GM19328 (cell line): ENCODE results near the gene ADGRA3.

Experiments used
- ATAC-seq: cut with Tn5 transposase; IDR thresholded peaks from one replicate; pipeline ENCODE4 v1.9.1; 2021; ENCODE audit warnings: mild to moderate bottlenecking, moderate library complexity; ENCODE audit not compliant: unreplicated experiment

Gene ADGRA3

DNA sequence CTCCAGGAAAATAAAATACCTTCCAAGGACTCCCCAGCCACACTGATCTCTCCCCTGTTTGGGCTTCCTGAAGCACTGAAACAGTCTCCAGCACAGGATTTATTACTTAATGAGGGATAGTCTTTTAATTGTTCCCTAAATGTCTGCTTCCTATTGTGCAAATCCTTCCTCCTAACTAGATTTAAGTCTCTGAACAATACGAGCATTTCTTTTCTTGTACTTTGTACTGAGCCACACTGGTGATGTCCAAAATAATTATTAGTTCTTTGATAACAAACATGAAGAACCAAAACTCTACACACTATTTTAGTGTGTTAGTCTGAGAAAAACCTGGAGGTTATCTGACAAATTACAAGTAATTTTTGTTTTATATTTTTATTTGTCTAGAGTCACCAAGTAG lies 5.1 kb downstream of the ADGRA3 start:
- no peak for ATAC-seq

DNA sequence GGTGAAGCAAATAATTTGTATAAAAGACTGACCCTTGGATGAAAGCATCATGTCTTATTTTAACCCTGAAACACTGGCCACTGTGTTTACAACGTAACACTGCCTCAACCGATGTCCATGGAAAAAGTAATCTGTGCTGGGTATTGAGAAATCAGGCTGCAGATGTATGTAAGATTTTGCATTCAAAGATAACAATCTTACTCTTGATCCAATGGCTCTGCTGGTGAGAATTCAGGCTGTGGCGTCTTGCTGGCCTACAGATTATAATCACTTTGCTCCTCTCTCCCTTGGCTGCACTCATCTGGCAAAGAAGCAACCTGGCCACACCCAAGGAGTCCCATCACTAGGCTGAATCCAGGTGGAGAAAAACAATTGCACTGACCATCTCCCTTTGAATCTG lies 7.5 kb downstream of the ADGRA3 start:
- ATAC-seq: no peak

DNA sequence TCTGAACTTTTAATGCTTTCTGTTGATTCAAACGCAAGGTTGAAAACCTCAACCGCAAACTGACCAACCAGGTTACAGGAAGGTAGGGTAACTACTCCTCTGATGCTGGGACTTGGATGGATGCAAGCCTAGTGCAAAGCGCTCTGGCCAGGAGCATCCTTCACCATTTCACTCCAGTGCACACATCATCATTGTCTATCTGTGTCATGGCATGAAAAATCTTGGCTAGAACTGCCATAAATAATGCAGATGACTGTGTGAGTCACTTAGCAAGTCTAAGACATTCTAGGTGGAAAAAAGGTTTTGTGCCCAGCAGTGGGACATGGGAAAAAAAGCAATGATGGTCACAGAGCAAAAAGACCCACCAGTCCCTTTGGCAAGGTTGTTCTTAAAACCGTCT lies 10.9 kb downstream of the ADGRA3 start:
- ATAC-seq: no peak

DNA sequence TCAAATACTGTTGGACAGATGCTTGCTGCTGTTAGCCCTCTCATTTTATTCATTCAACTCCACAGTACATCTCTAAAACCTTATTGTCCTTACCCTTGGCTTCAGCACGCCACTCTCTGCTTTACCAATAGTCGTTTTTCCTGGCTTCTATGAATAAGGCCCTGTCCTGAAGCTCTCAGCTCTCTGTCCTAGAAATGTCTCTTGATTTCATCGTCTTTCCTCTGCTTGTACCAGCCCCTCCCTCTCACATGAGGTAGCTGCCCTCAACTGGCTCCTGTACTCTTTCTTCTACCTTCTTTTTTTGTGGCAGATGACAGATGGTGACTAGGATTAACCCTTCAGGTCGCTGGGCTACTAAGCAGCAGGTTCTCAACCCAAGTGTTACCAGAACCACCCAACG lies 11.4 kb downstream of the ADGRA3 start:
- ATAC-seq: no peak

GRCh38 chr4:22502895-22503814 lies 12.7 kb downstream of the ADGRA3 start:
- no peak for ATAC-seq

- no peak for ATAC-seq
Measured at GRCh38 chr4:22501715-22502095, 14.2 kb downstream of the ADGRA3 start.

DNA sequence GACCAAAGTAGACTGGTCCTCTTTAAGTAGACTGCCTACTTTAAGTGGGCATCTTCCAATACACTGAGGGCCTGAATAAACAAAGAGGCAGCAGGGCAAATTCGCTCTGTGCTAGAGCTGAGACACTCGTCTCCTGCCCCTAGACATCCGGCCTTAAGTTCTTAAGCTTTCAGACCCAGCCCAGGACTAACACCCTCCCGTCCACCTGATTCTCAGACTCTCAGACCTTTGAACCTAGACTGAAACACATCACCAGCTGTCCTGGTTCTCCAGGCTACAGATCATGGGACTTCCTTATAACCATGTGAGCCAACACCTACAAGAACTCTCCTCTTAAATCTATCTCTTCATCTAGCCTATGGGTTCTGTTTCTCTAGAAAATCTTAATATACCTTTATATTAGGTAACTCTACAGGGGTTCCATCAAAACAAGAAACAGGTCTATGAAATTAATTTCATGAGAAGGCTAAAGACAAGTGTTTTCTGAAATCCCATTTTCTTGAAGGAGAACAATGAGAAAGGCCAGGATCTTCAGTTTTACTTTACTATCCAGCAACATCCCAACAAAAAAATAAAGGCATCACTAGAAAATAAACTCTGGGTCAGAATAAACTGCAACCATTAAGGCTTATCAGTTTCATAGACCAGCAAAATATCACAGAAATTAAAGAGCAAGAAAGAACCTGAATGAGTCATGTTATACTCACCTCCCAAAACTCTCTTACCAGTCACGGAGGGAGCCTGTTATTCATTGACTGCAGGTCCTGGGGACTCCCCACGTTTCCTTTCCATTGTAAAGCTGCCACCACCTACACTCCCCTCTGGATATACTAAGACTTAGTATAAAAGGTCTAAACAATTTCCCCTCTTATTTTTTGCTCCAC lies 14.8 kb downstream of the ADGRA3 start:
- ATAC-seq: no peak

DNA sequence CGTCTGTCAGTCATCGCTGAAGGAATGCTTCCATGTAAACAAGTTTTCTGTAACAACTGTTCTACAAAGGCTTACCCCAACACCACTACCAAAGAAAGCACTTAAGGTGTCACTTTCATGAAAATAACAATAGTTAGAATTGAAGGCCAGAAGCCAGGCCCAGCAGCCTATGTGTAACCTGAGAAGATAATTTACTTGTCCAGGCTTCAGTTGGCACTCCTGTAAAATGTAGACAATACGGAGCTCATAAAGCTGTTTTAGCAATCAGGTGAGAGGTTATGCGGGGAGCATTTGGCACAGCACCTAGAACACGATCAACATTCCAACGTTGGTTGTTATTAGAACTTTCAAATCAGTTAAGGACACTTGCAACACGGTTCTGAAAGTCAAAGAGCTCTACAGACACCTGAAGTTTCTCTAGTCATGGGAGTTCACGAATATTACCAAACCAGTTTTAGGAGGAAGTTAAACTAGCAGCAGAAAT lies 15.7 kb downstream of the ADGRA3 start:
- no peak for ATAC-seq

GRCh38 chr4:22498866-22499265 lies 17.0 kb downstream of the ADGRA3 start:
- no peak for ATAC-seq

DNA sequence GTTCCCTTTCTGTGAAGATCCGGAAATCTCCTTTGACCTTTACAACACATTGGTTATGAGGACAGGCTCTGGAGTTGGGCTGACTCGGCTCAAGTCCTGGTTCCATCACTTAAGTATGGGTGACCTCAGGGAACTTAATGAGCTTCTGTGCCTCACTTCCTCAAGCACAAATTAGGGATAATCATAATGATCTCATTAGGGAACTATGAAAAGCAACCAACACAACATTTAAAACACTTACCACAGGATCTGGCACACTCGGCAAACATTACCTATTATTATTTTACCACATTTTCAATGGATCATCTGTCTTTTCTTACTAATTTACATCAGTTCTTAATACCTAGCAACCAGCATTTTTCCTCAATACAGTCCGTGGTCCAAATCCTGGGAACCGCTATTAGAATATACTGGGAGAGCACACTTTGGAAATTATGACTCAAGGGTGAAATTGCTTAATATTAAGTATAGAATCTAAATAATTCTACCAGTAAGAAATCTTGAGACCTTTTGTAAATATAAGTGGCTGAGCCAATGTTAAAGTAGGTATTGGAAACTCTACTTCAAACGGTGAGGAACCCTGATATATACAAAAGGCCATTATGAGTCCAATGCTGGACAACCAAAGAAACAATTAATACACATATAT lies 19.6 kb downstream of the ADGRA3 start:
- no peak for ATAC-seq

DNA sequence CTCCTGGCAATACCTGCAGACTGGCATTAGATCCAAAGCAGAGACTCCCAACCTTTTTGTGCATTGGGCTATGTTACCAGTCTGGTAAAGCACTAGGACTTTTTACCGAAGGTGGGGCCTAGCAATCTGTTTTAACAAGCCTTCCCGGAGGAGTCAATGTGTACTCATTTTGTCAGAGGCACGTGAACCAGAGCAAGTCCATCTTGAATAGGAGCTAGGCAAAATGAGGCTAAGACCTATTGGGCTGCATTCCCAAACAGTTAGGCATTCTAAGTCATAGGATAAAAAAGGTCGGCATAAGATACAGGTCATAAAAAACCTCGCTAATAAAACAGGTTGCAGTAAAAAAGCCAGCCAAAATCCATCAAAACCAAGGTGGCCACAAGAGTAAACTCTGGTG lies 22.3 kb downstream of the ADGRA3 start:
- ATAC-seq: no peak

GRCh38 chr4:22492987-22493386 lies 22.9 kb downstream of the ADGRA3 start:
- ATAC-seq: no peak

DNA sequence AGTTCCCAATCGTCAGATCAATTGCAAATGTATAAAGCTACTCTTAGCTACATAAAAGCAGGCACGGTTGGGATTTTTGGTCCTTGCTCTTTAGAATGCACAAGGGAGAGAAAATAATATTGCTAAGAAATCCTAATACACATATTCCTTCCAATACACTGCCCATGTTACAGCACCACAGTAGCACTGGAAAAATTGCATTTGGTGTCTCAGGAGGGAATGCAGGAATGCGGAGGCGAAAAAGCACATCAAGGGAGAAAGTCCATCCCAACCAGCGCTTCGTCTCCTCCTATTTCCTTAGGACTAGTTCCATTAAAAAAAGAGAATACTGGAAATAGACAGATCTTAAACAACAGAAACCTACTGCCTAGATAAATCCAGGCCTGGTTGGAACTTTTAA lies 23.9 kb downstream of the ADGRA3 start:
- ATAC-seq: no peak

- ATAC-seq: no peak
Measured at GRCh38 chr4:22490718-22491315, 25.0 kb downstream of the ADGRA3 start.

GRCh38 chr4:22488106-22488505 lies 27.8 kb downstream of the ADGRA3 start:
- no peak for ATAC-seq

GRCh38 chr4:22487328-22487727 lies 28.5 kb downstream of the ADGRA3 start:
- no peak for ATAC-seq

DNA sequence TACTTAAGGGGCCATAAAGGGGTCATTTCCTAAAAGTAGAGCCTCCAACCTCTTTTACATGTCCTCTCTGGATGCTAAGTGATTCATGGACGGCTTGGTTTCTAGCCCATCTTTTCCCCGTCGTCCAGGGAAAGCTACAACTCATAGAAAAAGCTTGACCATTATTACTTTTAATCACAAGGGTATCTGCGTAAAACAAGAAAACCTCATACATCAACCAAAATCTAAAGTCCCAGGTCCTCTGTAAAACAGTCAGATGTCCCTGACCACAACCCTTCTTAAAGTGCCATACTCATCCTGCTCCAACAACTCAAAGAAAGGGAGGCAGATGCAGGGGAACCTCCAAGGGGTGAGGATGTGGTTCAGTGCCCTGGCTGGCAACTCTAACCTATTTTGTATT lies 29.6 kb downstream of the ADGRA3 start:
- ATAC-seq: no peak

- no peak for ATAC-seq
Measured at GRCh38 chr4:22485737-22486136, 30.1 kb downstream of the ADGRA3 start.

- no peak for ATAC-seq
Measured at GRCh38 chr4:22483551-22483981, 32.3 kb downstream of the ADGRA3 start.

DNA sequence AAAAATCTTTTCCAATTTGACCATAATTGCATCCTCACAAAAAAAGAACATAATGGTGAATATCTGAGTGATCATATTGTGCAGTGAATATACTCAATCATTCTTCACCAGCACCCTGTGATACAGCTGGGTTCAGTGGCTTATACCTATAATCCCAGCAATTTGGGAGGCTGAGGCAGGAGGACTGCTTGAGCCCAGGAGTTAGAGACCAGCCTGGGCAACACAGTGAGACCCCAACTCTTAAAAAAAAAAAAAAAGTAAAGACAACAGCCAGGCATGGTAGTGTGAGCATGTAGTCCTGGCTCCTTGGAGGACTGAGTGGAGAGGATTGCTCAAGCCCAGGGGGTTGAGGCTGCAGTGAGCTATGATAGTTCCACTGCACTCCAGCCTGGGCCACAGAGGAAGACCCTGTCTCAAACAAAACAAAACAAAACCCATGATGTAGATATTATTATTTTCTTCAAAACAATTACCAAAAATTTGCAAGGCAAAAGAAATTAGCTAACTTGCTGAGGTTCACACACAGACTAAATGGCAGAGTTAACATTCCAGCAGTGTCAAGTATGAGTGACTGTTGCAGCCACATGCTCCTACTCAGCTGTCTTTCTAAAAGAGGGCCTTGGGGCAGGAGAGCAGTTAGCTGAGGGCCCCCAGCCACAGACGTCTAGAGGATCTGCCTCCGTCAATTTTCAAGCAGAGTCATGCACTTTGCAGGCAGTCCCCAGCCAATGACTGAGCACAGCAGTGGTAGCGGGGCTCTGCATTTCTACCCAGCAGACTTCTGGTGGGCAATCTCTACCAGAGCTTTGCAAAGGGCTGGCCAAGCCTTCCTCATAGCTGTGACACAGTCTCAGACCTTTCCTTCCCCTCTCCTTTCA lies 33.4 kb downstream of the ADGRA3 start:
- no peak for ATAC-seq
